Right lobe of liver (tissue), 4 donors: Measurements from ENCODE around the gene SMARCD1.
"Not testable (repeated sequence)": the region's sequence is repeated elsewhere in the genome, so short reads cannot be mapped to it uniquely, and the experiment has no call there.

Experiments used
- CTCF ChIP-seq, 4 donors: fragments of 200-600 bp in 3 of 4; fragments of 450-650 bp in 1 of 4; IDR thresholded peaks; one replicate each; pipeline versions ENCODE4 v1.5.1 to v1.8.0; 2016 to 2022; ENCODE audit warnings: antibody characterized with exemption in 4 of 4, mild to moderate bottlenecking in 2 of 4
- POLR2A ChIP-seq: fragments of 450-650 bp; IDR thresholded peaks from one replicate; pipeline ENCODE4 v1.6.1; 2017; ENCODE audit warnings: antibody characterized with exemption, mild to moderate bottlenecking
- donor health status: DM: no; HTN: no; CAD: no.
- donor health status: DM: no; HTN: no; CAD: no.
- donor health status: DM: no; HTN: yes; CAD: no.

- TF ChIP-seq CTCF (IDR thresholded peaks at IDR 0.05); POLR2A: not testable (repeated sequence)
Measured at GRCh38 chr12:50148011-50148410, 62.9 kb downstream of the SMARCD1 start.
